ENCODE measurements around the gene SURF2.

The SURF2 gene

DNA sequence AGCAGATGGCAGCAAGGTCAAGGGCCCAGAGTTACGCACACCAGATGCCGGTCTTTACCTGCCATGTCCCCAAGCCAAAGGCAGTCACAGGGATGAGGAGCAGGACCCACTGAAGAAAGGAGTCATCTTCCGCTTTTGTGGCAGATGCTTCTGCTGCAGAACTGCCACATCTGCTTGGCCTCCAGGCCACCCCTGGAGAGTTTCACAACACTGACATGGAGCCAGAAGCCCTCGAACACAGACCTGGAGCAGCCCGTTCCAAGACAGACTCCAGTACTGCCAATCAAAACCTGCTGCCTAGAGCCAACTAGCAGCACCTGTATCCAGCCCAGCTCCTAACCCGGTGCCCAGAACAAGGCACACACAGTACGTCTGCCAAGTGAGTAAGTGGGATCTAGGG, 1.6 kb upstream of the SURF2 start:
- DNase-seq (ENCODE audit: low spot score), result no peak

DNA sequence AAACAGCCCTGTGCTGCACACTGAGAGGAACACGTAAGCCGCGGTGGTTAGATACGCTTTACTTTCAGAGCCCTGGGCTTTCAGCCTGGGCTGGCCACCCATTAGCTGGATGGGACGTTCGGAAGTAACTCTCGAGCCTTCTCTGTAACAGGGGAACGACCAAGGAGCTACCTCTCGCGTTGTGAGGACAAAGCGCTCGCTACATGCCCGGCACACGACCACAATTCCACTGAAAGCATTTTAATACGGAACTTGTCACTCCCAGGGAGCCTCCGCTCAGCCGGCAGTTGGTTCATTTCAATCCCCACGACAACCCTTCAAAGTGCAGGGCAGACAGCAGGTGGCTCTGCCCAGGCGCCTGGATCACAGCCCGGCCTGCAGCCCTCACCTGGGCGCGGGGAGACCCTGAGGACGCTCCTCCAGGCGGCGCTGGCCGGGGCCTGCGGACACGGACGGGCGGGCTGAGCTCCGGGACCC, 431 bp upstream of the SURF2 start:
- DNase-seq (ENCODE audit: low spot score), result no peak

DNA sequence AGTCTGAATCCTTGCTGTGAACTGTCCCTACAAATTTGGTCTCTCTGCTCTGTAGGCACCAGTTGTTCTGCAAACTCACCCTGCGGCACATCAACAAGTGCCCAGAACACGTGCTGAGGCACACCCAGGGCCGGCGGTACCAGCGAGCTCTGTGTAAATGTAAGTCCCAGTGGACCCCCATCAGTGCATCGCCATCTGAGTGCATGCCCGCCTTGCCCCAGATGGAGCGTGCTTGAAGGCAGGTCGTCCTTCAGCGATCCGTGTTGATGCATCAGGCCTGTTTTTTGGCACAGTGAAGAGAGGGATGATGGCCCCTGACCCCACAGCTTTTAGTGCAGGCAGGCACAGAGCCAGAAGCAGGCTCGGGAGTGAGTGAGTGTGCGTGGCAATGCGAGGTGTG, 1.3 kb downstream of the SURF2 start:
- DNase-seq (ENCODE audit: low spot score), result no peak

GRCh38 chr9:133359399-133360175, 3.2 kb downstream of the SURF2 start:
- no peak for DNase-seq (ENCODE audit: low spot score)

- DNase-seq (ENCODE audit: low spot score), result no peak
Observed at GRCh38 chr9:133360400-133361393, 4.3 kb downstream of the SURF2 start.

- no peak for DNase-seq (ENCODE audit: low spot score)
Observed at GRCh38 chr9:133361507-133362092, 5.2 kb downstream of the SURF2 start.

GRCh38 chr9:133362359-133363044, 6.2 kb downstream of the SURF2 start:
- DNase-seq (ENCODE audit: low spot score), result no peak

GRCh38 chr9:133366435-133366834, 10.1 kb downstream of the SURF2 start:
- DNase-seq (ENCODE audit: low spot score), result no peak

GRCh38 chr9:133367221-133367620, 10.9 kb downstream of the SURF2 start:
- DNase-seq (ENCODE audit: low spot score), result no peak

- no peak for DNase-seq (ENCODE audit: low spot score)
Observed at GRCh38 chr9:133367778-133368177, 11.4 kb downstream of the SURF2 start.

GRCh38 chr9:133368249-133368881, 12.0 kb downstream of the SURF2 start:
- no peak for DNase-seq (ENCODE audit: low spot score)

GRCh38 chr9:133369422-133369821, 13.1 kb downstream of the SURF2 start:
- DNase-seq (ENCODE audit: low spot score), result no peak

DNA sequence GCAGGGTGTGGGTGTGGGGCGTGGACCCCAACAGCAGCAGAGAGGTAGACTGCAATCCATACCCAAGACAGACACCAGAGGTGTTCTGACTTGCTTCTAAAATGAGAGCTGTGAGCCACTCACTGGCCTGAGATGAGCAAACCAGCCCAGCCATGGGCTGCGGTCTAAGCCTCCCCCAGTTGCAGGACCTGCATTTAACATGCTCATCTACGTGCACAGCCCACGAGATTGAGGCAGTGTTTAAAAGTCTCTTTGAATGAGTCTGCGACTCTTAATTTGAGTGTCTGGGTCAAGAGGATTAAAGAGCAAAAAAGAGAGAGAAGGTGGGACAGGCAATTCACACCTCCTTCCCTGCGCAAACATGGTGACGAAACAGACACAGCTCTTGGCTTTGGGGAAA, 13.6 kb downstream of the SURF2 start:
- no peak for DNase-seq (ENCODE audit: low spot score)

DNA sequence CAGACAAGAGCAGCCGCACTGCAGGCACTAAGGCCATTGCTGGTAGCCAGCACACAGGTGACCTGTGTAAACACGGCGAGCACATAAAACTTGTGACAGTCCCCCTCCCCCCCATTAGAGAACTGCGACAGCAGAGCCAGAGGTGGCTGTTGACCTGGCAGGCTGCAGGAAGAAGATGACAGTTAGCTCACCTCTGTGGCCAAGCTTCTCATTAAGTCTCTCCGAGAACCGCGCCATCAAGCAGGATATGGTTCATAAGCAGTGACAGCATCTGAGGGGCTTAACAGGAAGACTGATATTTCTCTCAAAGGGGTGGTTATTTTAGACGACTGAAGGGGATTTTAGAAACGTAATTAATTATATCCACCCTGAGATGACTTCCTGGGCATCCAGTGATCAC, 14.3 kb downstream of the SURF2 start:
- DNase-seq (ENCODE audit: low spot score), result no peak

- DNase-seq (ENCODE audit: low spot score), result no peak
Observed at GRCh38 chr9:133371261-133371711, 14.9 kb downstream of the SURF2 start.

- no peak for DNase-seq (ENCODE audit: low spot score)
Observed at GRCh38 chr9:133372144-133372543, 15.8 kb downstream of the SURF2 start.

- DNase-seq (ENCODE audit: low spot score), result no peak
Observed at GRCh38 chr9:133374612-133375115, 18.3 kb downstream of the SURF2 start.

GRCh38 chr9:133375116-133375723, 18.9 kb downstream of the SURF2 start:
- peak; percentile 51 for DNase-seq (ENCODE audit: low spot score)

GRCh38 chr9:133375724-133376654, 19.6 kb downstream of the SURF2 start, which contains the start of the genes STKLD1 and SURF4:
Gene STKLD1 (plus strand): TSS chr9:133376366. CDS start chr9:133376474, 108 bp downstream.
Gene SURF4 (minus strand): TSS chr9:133376060. CDS start chr9:133375969, 91 bp downstream.
- peak; percentile 99 for DNase-seq (ENCODE audit: low spot score)
